SU-DHL-6 (cell line): ENCODE results near the gene LENG9.
A peak's percentile ranks its signal among the peaks of the same experiment; 100 is the strongest.

Experiments used
- H2AFZ ChIP-seq: fragments of 200-600 bp; sonication (generic); 2 replicates; pipeline ENCODE4 v1.6.1; 2014; ENCODE audit warnings: low read depth, mild to moderate bottlenecking, moderate library complexity, mixed read lengths, antibody characterized with exemption, low read length; ENCODE audit not compliant: severe bottlenecking
- H3F3A ChIP-seq: fragments of 200-600 bp; shearing (Covaris generic); 2 replicates; pipeline ENCODE4 v1.6.0; 2016; ENCODE audit warnings: antibody characterized with exemption, mild to moderate bottlenecking; ENCODE audit not compliant: insufficient read depth
- H3K27ac ChIP-seq: fragments of 200-600 bp; sonication (generic); 2 replicates; pipeline ENCODE4 v1.5.1; 2016; ENCODE audit warnings: low read depth, mild to moderate bottlenecking, low read length, moderate library complexity, mixed read lengths
- H3K27me3 ChIP-seq: fragments of 200-600 bp; sonication (generic), shearing (Covaris generic); 2 replicates; pipeline ENCODE4 v1.6.0; 2014; ENCODE audit warnings: mild to moderate bottlenecking, low read length
- H3K36me3 ChIP-seq: fragments of 200-600 bp; sonication (generic); 2 replicates; pipeline ENCODE4 v1.6.1; 2014; ENCODE audit warnings: mild to moderate bottlenecking, low read length, mixed read lengths
- H3K4me2 ChIP-seq: fragments of 300-600, 200-600 bp; shearing (Covaris generic), sonication (generic); 2 replicates; pipeline ENCODE4 v1.6.0; 2014; ENCODE audit warnings: low read length, low read depth, mild to moderate bottlenecking; ENCODE audit not compliant: poor library complexity, severe bottlenecking
- H3K4me3 ChIP-seq: fragments of 200-600 bp; sonication (generic); 2 replicates; pipeline ENCODE4 v1.5.1; 2014; ENCODE audit warnings: antibody characterized with exemption, low read length, mild to moderate bottlenecking, mixed read lengths; ENCODE audit not compliant: insufficient read depth, poor library complexity, severe bottlenecking
- H3K79me2 ChIP-seq: fragments of 200-600 bp; sonication (generic); 2 replicates; pipeline ENCODE4 v1.6.1; 2014; ENCODE audit warnings: mild to moderate bottlenecking, low read length, moderate library complexity; ENCODE audit not compliant: insufficient read depth
- H3K9ac ChIP-seq: fragments of 200-600 bp; sonication (generic); 2 replicates; pipeline ENCODE4 v1.7.0; 2014; ENCODE audit warnings: mild to moderate bottlenecking, low read length
- H3K9me2 ChIP-seq: fragments of 200-600 bp; sonication (generic); replicated peaks from 2 replicates; pipeline ENCODE4 v1.6.1; 2014; ENCODE audit warnings: low read length; ENCODE audit not compliant: insufficient read depth
- H3K9me3 ChIP-seq: fragments of 200-600 bp; sonication (generic); 2 replicates; pipeline ENCODE4 v1.6.1; 2014; ENCODE audit warnings: low read length, mixed read lengths; ENCODE audit not compliant: insufficient read depth
- H4K20me1 ChIP-seq: fragments of 200-600 bp; sonication (generic); 2 replicates; pipeline ENCODE4 v1.6.1; 2014; ENCODE audit warnings: low read depth, mild to moderate bottlenecking, antibody characterized with exemption, low read length, moderate library complexity, mixed read lengths
- CTCF ChIP-seq: fragments of 200-600 bp; sonication (generic); IDR thresholded peaks from one replicate; pipeline ENCODE4 v1.5.1; 2017; ENCODE audit warnings: antibody characterized with exemption, mild to moderate bottlenecking, low read length, moderate library complexity; ENCODE audit not compliant: insufficient read depth, poor library complexity, severe bottlenecking
- EZH2phosphoT487 ChIP-seq: fragments of 200-600 bp; sonication (generic), shearing (Covaris generic); conservative IDR thresholded peaks from 2 replicates; pipeline ENCODE4 v1.6.1; 2018; ENCODE audit warnings: mild to moderate bottlenecking, antibody characterized with exemption, low read length, moderate library complexity, mixed read lengths

LENG9 gene

DNA sequence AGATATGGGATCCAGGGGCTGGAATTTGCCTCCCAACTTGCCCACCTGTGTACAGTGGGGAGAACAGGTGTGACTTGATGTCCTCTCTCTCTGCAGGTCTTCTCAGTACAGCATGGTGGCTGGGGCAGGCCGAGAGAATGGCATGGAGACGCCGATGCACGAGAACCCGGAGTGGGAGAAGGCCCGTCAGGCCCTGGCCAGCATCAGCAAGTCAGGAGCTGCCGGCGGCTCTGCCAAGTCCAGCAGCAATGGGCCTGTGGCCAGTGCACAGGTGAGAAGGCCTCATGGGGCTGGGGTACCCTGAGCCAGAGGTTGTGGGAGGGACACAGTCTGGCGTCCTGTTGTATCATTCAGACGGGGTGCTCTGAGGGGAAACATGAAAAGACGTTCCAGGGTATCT lies 11.6 kb downstream of the LENG9 start:
- Histone ChIP-seq H3K79me2 (peaks cover 60% of the 10 kb centered on the region), H3K27me3 (no peaks in the 10 kb centered on the region), H3K4me3 (no peak overlapping the region), H3K9me3 (no peaks in the 10 kb centered on the region), H3K36me3 (no peaks in the 10 kb centered on the region), H3K27ac (no peak overlapping the region), H2AFZ (no peak overlapping the region), H3K9me2 (no peaks in the 10 kb centered on the region), H3F3A (0 out of 2 replicates have a peak, but pooled peaks cover 2% of the 10 kb centered on the region), H3K9ac (no peak overlapping the region), H3K4me2 (no peak overlapping the region), H4K20me1 (peaks cover 19% of the 10 kb centered on the region; the same call in 1 of the 2 replicates)
- TF ChIP-seq EZH2phosphoT487 (no peak), CTCF (no peak)

GRCh38 chr19:54451331-54451871 lies 12.2 kb downstream of the LENG9 start:
- H3K4me2 ChIP-seq: peak overlapping the region; percentile 6
- H3K4me3 ChIP-seq: no peak overlapping the region
- no peak overlapping the region for H3K9ac ChIP-seq
- no peaks in the 10 kb centered on the region for H3K9me3 ChIP-seq
- no peaks in the 10 kb centered on the region for H3K36me3 ChIP-seq
- no peak overlapping the region for H3K27ac ChIP-seq
- TF ChIP-seq EZH2phosphoT487 (no peak), CTCF (no peak)
- no peaks in the 10 kb centered on the region for H3K27me3 ChIP-seq
- no peak overlapping the region for H2AFZ ChIP-seq
- H4K20me1 ChIP-seq: peaks cover 19% of the 10 kb centered on the region; the same call in 1 of the 2 replicates
- H3K79me2 ChIP-seq: peaks cover 62% of the 10 kb centered on the region
- H3K9me2 ChIP-seq: no peaks in the 10 kb centered on the region
- 0 out of 2 replicates have a peak, but pooled peaks cover 3% of the 10 kb centered on the region for H3F3A ChIP-seq

- peaks cover 62% of the 10 kb centered on the region for H3K79me2 ChIP-seq
- H3K27ac ChIP-seq: peak overlapping the region; percentile 63
- H3K27me3 ChIP-seq: no peaks in the 10 kb centered on the region
- peaks cover 19% of the 10 kb centered on the region; the same call in 1 of the 2 replicates for H4K20me1 ChIP-seq
- H3F3A ChIP-seq: 0 out of 2 replicates have a peak, but pooled peaks cover 3% of the 10 kb centered on the region
- no peak overlapping the region for H2AFZ ChIP-seq
- TF ChIP-seq EZH2phosphoT487 (no peak), CTCF (no peak)
- peak overlapping the region; percentile 91 for H3K4me2 ChIP-seq
- H3K9me3 ChIP-seq: no peaks in the 10 kb centered on the region
- peak overlapping the region; percentile 90 for H3K4me3 ChIP-seq
- H3K9me2 ChIP-seq: no peaks in the 10 kb centered on the region
- H3K9ac ChIP-seq: peak overlapping the region; percentile 93
- no peaks in the 10 kb centered on the region for H3K36me3 ChIP-seq
These were observed 13.9 kb downstream of the LENG9 start for GRCh38 chr19:54449701-54450069.
